Activated B cell treated with CpG ODN at 0.5 μM for 24 hours (primary cell): ENCODE measurements around the gene ST8SIA2. TPM values are rescaled to one million over a fixed set of nuclear protein-coding genes. Genes with fewer than 3 reads are reported as not detected.

Experiments used
- ATAC-seq: fragments of 200-7000 bp; cut with Tn5 transposase; one replicate; pipeline ENCODE4 v1.10.0; 2021; ENCODE audit warnings: low read depth, mild to moderate bottlenecking, moderate library complexity
- CTCF ChIA-PET: fragments of 350-600 bp; sonication (Branson Sonifier 250); formaldehyde crosslinking; loops from one replicate; lab custom pipeline; 2021; ENCODE audit warnings: antibody characterized with exemption; lab: Charles Lee
- POLR2A ChIA-PET: fragments of 350-600 bp; sonication (Branson Sonifier 250); formaldehyde crosslinking; loops from one replicate; lab custom pipeline; 2021; ENCODE audit warnings: antibody characterized with exemption; lab: Charles Lee
- DNase-seq: peaks from one replicate; pipeline ENCODE4 v3.0.0; 2022
- H3K27ac Mint-ChIP-seq: one replicate; pipeline ENCODE4 v1.8.0; 2020; ENCODE audit warnings: mixed read lengths
- H3K27me3 Mint-ChIP-seq: one replicate; pipeline ENCODE4 v1.8.0; 2021; ENCODE audit warnings: mixed read lengths
- H3K36me3 Mint-ChIP-seq: one replicate; pipeline ENCODE4 v1.8.0; 2021; ENCODE audit warnings: low read depth, mixed read lengths
- H3K4me1 Mint-ChIP-seq: one replicate; pipeline ENCODE4 v1.8.0; 2021; ENCODE audit warnings: mixed read lengths
- H3K4me3 Mint-ChIP-seq: one replicate; pipeline ENCODE4 v1.8.0; 2020; ENCODE audit warnings: mild to moderate bottlenecking, mixed read lengths
- H3K9me3 Mint-ChIP-seq: one replicate; pipeline ENCODE4 v1.8.0; 2020; ENCODE audit warnings: mixed read lengths
- CTCF ChIP-seq: fragments of 200-600 bp; IDR thresholded peaks from one replicate; pipeline ENCODE4 v1.8.0; 2022; ENCODE audit warnings: antibody characterized with exemption, mild to moderate bottlenecking
- intact Hi-C: fragments of 100-400 bp; cut with micrococcal nuclease; formaldehyde crosslinking; loops from one replicate; pipeline ENCODE4 v1.15.1; 2024
- total RNA-seq: library from RNA; stranded (reverse); gene quantifications from 2 replicates; pipeline ENCODE4 v1.2.3, GENCODE V29; 2022

ST8SIA2 gene
- total RNA-seq, 1 donor from 2014 or later, result not detected

GRCh38 chr15:92443381-92443780 lies 49.7 kb downstream of the ST8SIA2 start:
- Mint-ChIP-seq H3K4me1 (no peaks in the 10 kb centered on the region), H3K9me3 (no peaks in the 10 kb centered on the region), H3K27me3 (no peaks in the 10 kb centered on the region), H3K4me3 (no peak overlapping the region), H3K27ac (no peak overlapping the region), H3K36me3 (no peaks in the 10 kb centered on the region)
- DNase-seq (no peak), ATAC-seq (no peak)
- no peak for TF ChIP-seq CTCF
- intact Hi-C loops, result no loop called here
- ChIA-PET POLR2A (no interaction called here), CTCF (no interaction called here)

- H3K27me3 Mint-ChIP-seq, result no peaks in the 10 kb centered on the region
- H3K36me3 Mint-ChIP-seq, result no peaks in the 10 kb centered on the region
- H3K4me3 Mint-ChIP-seq, result no peak overlapping the region
- CTCF ChIA-PET, result no interaction called here
- POLR2A ChIA-PET, result no interaction called here
- no peaks in the 10 kb centered on the region for H3K4me1 Mint-ChIP-seq
- TF ChIP-seq CTCF, result no peak
- DNase-seq (no peak), ATAC-seq (no peak)
- no peaks in the 10 kb centered on the region for H3K9me3 Mint-ChIP-seq
- H3K27ac Mint-ChIP-seq, result no peak overlapping the region
- intact Hi-C loops, result no loop called here
Observed at GRCh38 chr15:92444631-92445030, 51.0 kb downstream of the ST8SIA2 start.

GRCh38 chr15:92448370-92448769 lies 54.7 kb downstream of the ST8SIA2 start:
- intact Hi-C loops, result no loop called here
- Mint-ChIP-seq H3K9me3 (no peaks in the 10 kb centered on the region), H3K4me3 (no peak overlapping the region), H3K27ac (no peak overlapping the region), H3K27me3 (peaks cover 2% of the 10 kb centered on the region), H3K4me1 (no peaks in the 10 kb centered on the region), H3K36me3 (no peaks in the 10 kb centered on the region)
- CTCF ChIA-PET, result no interaction called here
- no peak for TF ChIP-seq CTCF
- POLR2A ChIA-PET, result no interaction called here
- ATAC-seq, result no peak
- DNase-seq, result no peak

GRCh38 chr15:92449476-92449875 lies 55.8 kb downstream of the ST8SIA2 start:
- no peak for DNase-seq
- H3K4me1 Mint-ChIP-seq, result no peaks in the 10 kb centered on the region

GRCh38 chr15:92451225-92451825 lies 57.6 kb downstream of the ST8SIA2 start:
- POLR2A ChIA-PET, result no interaction called here
- ATAC-seq, result no peak

More at GRCh38 chr15:92449476-92449875, 55.8 kb downstream of the ST8SIA2 start:
- CTCF ChIA-PET, result no interaction called here
- TF ChIP-seq CTCF, result no peak
- intact Hi-C loops, result no loop called here
- H3K4me3 Mint-ChIP-seq, result no peak overlapping the region
- no peaks in the 10 kb centered on the region for H3K9me3 Mint-ChIP-seq
- no peaks in the 10 kb centered on the region for H3K36me3 Mint-ChIP-seq
- no peak overlapping the region for H3K27ac Mint-ChIP-seq
- POLR2A ChIA-PET, result no interaction called here
- peaks cover 2% of the 10 kb centered on the region for H3K27me3 Mint-ChIP-seq
- no peak for ATAC-seq

More at GRCh38 chr15:92451225-92451825, 57.6 kb downstream of the ST8SIA2 start:
- Mint-ChIP-seq H3K36me3 (no peaks in the 10 kb centered on the region), H3K4me3 (no peak overlapping the region), H3K27me3 (peaks cover 2% of the 10 kb centered on the region), H3K9me3 (no peaks in the 10 kb centered on the region), H3K27ac (no peak overlapping the region), H3K4me1 (no peaks in the 10 kb centered on the region)
- CTCF ChIA-PET, result no interaction called here
- TF ChIP-seq CTCF, result no peak
- intact Hi-C loops, result no loop called here
- DNase-seq, result no peak
